ENCODE data around the gene TMEM200B.
"Not testable (repeated sequence)": the region's sequence is repeated elsewhere in the genome, so short reads cannot be mapped to it uniquely, and the experiment has no call there.

Gene TMEM200B

DNA sequence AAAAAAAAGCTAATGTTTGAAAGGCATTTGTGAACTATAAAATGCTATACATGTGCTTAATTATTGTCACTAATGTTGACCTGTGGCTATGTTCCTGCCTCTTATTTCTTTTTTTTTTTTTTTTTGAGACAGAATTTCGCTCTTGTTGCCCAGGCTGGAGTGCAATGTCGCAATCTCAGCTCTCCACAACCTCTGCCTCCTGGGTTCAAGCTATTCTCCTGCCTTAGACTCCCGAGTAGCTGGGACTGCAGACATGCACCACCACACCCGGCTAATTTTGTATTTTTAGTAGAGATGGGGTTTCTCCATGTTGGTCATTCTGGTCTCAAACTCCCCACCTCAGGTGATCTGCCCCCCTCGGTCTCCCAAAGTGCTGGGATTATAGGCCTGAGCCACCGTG, 15.7 kb downstream of the TMEM200B start:
- DNase-seq (ENCODE audit: low spot score), result not testable (repeated sequence)

DNA sequence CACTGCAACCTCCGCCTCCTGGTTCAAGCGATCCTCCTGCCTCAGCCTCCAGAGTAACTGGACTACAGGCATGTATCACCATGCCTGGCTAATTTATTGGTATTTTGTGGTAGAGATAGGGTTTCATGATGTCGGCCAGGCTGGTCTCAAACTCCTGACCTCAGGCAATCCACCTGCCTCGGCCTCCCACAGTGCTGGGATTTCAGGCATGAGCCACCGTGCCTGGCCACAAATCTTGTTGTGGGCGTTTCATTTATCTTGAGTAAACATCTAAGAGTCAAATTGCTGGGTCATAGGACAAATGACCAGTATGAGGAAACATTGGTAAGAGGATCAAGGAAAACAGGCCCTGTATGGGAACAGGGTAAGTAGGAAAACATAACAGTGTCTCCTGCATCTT, 17.9 kb downstream of the TMEM200B start:
- DNase-seq (ENCODE audit: low spot score), result no peak

DNA sequence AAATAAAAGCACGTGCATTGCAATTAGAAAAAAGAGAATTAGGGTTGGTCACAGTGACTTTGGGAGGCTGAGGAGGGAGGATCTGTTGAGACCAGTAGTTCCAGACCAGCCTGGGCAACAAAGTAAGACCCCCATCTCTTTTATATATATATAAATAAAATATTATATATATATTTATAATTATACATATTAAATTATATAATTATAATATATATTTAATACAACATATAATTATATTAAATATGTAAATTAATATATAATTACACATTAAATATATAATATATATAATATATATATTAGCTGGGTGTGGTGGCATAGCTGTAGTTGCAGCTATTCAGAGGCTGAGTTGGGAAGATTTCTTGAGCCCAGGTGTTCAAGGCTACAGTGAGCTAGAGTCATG, 23.2 kb downstream of the TMEM200B start:
- DNase-seq (ENCODE audit: low spot score), result no peak

DNA sequence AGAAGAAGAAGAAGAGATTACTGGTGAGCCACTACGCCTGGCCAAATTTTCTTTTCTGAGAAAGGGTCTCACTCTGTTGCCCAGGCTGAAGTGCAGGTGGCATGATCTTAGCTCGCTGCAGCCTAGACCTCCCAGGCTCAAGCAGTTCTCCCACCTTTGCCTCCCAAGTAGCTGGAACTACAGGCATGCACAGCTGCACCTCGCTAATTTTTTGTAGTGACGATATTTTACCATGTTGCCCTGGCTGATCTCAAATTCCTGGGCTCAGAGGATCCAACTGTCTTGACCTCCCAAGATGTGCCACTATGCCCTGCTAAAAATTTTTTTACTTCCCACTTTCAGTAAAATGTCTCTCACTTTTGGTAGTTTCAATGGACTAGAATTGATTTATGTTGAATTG, 24.4 kb downstream of the TMEM200B start:
- no peak for DNase-seq (ENCODE audit: low spot score)

DNA sequence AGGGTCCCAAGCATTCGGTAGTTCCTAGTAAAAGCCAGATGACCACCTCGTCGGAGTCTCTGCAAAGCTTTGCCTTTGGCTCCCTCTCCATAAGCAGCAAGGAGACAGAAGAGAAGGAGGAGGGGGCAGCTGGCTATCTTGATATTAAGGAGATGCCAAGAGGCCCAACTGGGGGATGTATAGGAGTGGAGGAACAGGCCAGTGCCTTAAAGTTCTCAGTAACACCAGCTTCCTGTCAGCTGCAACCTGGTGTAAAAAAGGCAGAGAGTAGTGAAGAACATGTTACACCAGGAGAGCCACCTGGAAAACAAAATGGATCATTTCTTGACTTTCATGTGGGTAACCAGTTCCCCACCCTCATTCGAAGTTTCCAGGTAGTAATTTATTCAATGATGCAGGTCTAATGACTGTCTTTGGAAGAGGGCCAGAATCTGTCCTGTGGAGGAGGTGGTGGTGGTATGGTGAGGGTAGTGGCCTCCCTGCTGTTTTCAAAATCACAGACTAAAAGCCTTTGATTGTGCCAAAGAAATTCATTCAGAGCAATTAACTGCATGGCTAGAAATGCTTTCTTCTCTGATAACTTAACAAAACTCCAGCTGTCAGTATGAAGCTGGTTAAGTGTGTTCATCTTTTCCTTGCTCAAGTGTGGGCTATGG, 27.3 kb downstream of the TMEM200B start:
- DNase-seq (ENCODE audit: low spot score), result no peak

DNA sequence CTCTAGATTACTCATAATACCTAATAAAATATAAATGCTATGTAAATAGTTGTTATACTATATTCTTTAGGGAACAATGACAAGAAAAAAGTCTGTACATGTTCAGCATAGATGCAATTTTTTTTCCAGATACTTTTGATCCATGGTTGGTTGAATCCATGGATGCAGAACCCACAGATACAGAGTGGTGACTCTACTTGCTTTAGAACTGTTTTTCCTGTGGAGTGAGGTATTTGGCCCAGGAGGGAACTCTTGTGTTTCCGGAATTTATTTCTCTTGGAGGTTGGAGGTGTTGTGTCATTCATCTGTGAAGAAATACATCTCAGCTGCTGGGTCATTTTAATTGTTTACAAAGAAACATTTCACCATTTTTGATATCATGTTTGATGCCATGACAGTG, 28.7 kb downstream of the TMEM200B start:
- no peak for DNase-seq (ENCODE audit: low spot score)

DNA sequence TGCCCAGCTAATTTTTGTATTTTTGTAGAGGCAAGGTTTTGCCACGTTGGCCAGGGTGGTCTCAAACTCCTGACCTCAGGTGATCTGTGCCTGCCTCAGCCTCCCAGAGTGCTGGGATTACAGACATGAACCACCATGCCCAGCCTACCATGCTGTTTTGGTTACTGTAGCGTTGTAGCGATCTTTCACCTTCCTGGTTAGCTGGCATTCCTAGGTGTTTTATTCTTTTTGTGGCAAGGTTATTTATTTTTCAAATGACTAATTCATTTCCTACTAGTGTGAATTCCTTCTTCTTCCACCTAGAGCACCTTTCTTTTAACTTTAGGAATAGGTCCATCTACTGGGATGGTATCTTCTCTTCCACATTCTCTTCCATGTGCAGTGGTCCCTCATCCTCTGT, 29.3 kb downstream of the TMEM200B start:
- no peak for DNase-seq (ENCODE audit: low spot score)

DNA sequence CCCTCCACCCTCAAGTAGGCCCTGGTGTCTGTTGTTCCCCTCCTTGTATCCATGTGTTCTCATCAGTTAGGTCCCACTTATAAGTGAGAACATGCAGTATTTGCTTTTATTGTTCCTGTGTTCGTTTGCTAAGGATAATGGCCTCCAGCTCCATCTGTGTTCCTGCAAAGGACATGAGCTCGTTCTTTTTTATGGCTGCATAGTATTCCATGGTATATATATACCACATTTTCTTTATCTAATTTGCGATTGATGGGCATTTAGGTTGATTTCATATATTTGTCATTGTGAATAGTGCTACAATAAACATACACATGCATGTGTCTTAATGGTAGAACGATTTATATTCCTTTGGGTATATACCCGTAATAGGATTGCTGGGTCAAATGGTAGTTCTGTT, 31.0 kb downstream of the TMEM200B start:
- DNase-seq (ENCODE audit: low spot score), result not testable (repeated sequence)

DNA sequence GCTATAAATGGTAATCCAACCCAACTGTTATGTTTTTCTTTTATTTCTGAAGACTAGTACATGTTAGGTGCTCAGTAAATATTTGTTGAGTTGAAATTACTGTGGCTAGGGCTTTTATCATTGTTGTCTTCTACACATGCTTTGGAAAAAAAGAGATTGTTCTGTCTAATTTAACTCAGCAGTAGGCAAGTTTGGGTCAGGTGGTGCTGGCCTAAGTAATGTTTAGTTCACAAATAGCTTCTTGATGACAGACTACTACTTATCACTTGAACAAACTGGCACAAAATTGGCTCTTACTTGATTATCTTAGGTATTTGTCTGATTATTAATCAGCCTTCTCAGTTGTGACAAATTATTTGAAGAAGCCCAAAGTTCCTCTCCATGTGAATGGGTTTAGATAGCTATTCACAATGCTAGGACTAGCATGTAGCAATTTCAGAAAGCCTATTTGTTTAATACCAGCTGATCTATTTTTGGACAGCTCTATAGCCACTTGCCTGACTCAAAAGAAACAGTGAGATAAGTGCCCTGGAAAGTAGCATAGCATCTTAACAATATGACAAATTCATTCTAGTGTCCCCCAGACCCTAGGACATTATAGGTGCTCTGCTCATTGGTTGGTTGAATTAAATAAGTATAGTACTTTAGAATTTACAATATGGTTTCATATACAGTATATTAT, 32.6 kb downstream of the TMEM200B start:
- DNase-seq (ENCODE audit: low spot score), result no peak

DNA sequence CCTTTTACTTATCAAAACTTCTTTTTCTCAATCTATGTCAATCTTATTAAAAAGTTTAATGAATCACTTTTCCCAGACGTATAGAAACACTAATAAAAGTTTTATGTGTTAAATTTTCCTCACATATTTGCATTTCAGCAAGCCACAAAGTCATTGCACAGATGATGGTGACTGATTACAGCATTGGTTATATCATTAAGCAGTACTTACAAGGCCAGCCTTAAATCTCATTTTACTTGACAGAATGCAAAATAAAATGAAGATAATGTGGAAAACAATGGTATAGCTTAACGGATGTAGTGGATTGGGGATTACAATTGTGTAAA, 39.5 kb downstream of the TMEM200B start:
- no peak for DNase-seq (ENCODE audit: low spot score)

DNA sequence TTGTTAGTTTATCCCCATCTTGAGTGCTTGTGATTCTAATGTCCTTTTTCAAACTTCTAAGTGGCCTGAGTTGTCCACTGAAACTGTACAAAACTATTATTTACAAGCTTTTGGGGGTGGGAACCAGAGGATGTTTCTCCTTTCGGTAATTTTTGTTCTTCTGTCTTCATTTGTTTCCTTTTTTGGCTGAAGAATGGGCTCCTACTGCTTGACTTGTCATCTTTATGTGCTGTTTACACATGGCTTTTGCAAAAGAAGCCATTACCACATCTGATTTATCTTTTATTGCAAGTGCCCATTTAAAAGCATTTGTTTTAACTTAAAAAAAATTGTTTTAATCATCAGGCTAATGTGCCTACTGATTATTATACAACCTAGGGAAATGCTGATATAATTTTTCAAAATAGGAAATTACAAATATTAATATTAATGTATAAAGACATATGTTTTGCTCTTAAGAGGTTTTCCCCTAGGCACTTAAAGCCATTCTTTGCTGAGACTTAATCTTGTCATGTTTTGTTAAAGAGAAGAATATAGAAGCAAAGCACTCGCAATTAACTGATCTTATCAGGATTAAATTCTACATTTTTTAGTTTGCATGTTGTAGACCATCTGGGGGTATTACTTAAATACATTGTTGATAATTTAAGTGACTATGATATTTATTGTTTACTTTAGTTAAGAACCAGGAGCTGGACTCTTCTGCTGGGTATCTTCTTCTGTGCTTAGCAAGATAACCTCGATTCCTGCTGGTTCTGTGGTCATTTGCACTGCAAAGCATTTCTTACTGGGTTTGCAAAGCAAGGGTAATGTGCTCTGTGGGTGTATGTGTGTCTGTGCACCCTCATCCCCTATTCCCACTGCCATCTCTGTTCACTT, 40.1 kb downstream of the TMEM200B start:
- DNase-seq (ENCODE audit: low spot score), result no peak

DNA sequence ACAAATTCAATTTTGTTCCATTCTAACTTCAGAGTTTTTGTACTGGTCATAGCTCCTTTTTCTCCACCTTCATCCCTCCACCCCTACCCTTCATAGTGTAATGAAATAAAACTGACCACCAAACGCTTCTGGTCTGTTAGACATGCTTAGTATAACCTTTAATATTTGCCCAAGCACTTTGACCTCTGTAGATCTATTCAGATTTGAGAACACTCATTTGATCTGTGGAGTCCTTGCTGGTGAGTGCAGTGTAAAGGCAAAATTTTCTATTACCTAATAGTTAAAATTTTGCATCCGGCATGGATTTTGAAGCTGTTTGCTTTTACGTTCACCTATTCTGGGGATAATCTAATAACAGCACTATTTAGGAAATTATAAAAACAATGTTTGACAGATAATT, 41.2 kb downstream of the TMEM200B start:
- no peak for DNase-seq (ENCODE audit: low spot score)

DNA sequence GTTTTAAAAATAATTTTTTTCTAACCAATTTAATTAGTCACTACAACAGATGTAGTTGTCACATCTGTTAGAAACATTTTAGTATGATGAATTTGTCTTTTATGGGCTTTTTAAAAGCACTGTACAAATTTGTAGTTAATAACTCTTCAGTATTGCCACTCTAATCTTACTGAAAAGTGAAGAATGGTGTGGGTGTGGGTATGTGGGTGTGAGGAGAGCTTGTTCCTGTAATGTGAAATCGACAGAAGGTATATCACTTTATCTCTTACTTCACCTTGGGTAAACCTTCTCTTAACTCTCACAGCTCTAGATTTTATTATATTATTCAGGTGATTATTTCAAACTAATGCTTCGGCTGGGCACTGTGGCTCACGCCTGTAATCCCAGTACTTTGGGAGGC, 42.5 kb downstream of the TMEM200B start:
- DNase-seq (ENCODE audit: low spot score), result no peak

DNA sequence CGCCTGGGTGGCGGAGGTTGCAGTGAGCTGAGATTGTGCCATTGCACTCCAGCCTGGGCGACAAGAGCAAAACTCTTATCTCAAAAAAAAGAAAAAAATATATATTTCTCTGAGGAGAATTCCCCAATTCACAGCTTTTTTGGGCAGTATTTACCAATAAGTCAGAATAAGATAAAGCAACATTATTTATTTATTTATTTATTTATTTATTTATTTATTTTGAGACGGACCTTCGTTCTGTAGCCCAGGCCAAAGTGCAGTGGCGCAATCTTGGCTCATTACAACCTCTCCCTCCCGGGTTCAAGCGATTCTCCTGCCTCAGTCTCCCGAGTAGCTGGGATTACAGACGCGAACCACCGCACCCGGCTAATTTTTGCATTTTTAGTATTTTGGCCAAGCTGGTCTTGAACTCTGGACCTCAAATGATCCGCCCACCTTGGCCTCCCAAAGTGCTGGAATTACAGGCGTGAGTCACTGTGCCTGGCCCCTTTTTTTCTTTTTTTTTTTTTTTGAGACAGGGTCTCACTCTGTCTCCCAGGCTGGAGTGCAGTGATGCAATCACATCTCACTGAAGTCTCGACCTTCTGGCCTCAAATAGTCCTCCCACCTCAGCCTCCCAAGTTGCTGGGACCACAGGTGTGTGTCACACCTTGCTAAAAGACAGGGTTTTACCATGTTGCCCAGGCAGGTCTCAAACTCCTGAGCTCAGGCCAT, 43.6 kb downstream of the TMEM200B start:
- not testable (repeated sequence) for DNase-seq (ENCODE audit: low spot score)

DNA sequence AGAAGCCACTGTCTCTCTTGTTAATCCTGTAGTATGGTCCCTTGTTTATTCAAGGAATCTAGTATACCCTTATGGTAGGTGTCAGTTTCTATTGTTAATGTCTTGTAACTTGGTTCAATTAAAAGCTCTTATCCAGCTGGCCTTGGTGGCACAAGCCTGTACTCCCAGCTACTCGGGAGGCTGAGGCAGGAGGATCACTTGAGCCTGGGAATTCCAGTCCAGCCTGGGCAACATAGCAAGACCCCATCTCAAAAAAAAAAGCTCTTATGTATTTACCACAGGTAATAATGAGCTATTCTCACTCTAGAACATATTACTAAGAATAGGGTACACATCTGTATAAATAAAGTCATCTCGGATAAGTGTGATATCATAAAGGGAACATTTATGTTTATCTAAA, 46.5 kb downstream of the TMEM200B start:
- DNase-seq (ENCODE audit: low spot score), result no peak

Measured in CD4-positive, alpha-beta T cell treated with Interleukin-2 at 100 ng/mL for 4 hours (primary cell).